Measurements from ENCODE around the gene RFK.

DNA sequence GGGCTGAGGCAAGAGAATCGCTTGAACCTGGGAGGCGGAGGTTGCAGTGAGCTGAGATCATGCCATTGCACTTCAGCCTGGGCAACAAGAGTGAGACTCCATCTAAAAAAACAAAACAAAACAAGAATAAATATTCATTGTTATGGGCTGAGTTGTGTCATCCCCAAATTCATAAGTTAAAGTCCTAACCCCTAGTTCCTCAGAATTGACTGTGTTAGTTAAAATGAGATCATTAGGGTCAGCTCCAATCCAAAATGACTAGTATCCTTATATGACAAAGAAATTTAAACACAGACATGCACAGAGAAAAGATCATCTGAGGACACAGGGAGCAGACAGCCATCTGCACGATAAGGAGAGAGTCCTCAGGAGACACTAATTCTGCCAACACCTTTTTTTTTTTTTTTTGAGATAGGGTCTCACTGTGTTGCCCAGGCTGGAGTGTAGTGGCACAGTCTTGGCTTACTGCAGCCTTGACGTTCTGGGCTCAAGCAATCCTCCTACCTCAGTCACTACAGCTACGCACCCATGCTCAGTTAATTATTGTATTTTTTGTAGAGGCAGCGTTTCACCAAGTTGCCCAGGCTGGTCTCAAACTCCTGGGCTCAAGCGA is 32.7 kb upstream of the RFK start:
- TF ChIP-seq POLR2A (IDR thresholded peaks at IDR 0.05): no peak
- no peak for TF ChIP-seq CTCF (IDR thresholded peaks at IDR 0.05)

Measured in heart left ventricle (tissue), 13 donors.